Sigmoid colon (tissue), 4 donors: Measurements from ENCODE around the gene LRFN2.

Experiments
- CTCF ChIP-seq, 4 experiments: fragments of 450-650 bp in 3 of 4; fragments of 200-600 bp in 1 of 4; IDR thresholded peaks; one replicate each; pipeline ENCODE4 v1.5.1; 2016 to 2019; ENCODE audit warnings: antibody characterized with exemption in 4 of 4, mild to moderate bottlenecking in 3 of 4, moderate library complexity in 2 of 4
- EP300 ChIP-seq, 4 donors: sonication (generic); formaldehyde crosslinking; IDR thresholded peaks; one replicate each; pipeline ENCODE4 v1.6.1; 2017; ENCODE audit warnings: antibody characterized with exemption in 4 of 4
- POLR2A ChIP-seq, 2 donors: fragments of 450-650 bp; IDR thresholded peaks; one replicate each; pipeline ENCODE4 v1.6.1; 2016; ENCODE audit warnings: antibody characterized with exemption in 2 of 2, mild to moderate bottlenecking in 2 of 2, moderate library complexity in 2 of 2
- POLR2AphosphoS5 ChIP-seq, 4 donors: sonication (generic); formaldehyde crosslinking; IDR thresholded peaks; one replicate each; pipeline ENCODE4 v1.6.1; 2017; ENCODE audit warnings: antibody characterized with exemption in 4 of 4

GRCh38 chr6:40477246-40478126 lies 109.7 kb downstream of the LRFN2 start:
- TF ChIP-seq CTCF (IDR thresholded peaks at IDR 0.05) (no peak), POLR2A (IDR thresholded peaks at IDR 0.05) (no peak), EP300 (IDR thresholded peaks at IDR 0.05) (no peak), POLR2AphosphoS5 (IDR thresholded peaks at IDR 0.05) (no peak)
